ENCODE results near the gene TEC.

Gene TEC

GRCh38 chr4:48250343-48250742 is 19.3 kb downstream of the TEC start:
- no peak for TF ChIP-seq POLR2AphosphoS5 (IDR thresholded peaks at IDR 0.05; ENCODE audit: borderline replicate concordance, low read depth, low read length)
- no peak for TF ChIP-seq FOXP2 (optimal IDR thresholded peaks at IDR 0.05; ENCODE audit: control extremely low read depth, extremely low read length, insufficient read depth)
- no peak for TF ChIP-seq EZH2 (IDR thresholded peaks at IDR 0.05)
- no peak for DNase-seq (ENCODE audit: low read depth, low spot score)
- no peaks in the 10 kb centered on the region; the same call in 1 of the 2 replicates for H3K9me3 ChIP-seq (ENCODE audit: low read depth, low read length)

GRCh38 chr4:48249378-48249777 is 20.3 kb downstream of the TEC start:
- no peak overlapping the region for H3K9ac ChIP-seq (ENCODE audit: insufficient read length)
- H3K36me3 ChIP-seq (ENCODE audit: insufficient read depth, low read length) = no peaks in the 10 kb centered on the region
- DNase-seq (ENCODE audit: low read depth, low spot score) = no peak
- no peak for TF ChIP-seq EZH2 (IDR thresholded peaks at IDR 0.05)
- no peak for TF ChIP-seq POLR2AphosphoS5 (IDR thresholded peaks at IDR 0.05; ENCODE audit: borderline replicate concordance, low read depth, low read length)
- no peak for TF ChIP-seq FOXP2 (optimal IDR thresholded peaks at IDR 0.05; ENCODE audit: control extremely low read depth, extremely low read length, insufficient read depth)
- no peak overlapping the region for H3K4me3 ChIP-seq
- no peaks in the 10 kb centered on the region; the same call in 1 of the 2 replicates for H3K9me3 ChIP-seq (ENCODE audit: low read depth, low read length)
- H3K27ac ChIP-seq = no peak overlapping the region

More at GRCh38 chr4:48250343-48250742, 19.3 kb downstream of the TEC start:
- H3K27ac ChIP-seq = no peak overlapping the region
- H3K4me3 ChIP-seq = no peak overlapping the region
- no peaks in the 10 kb centered on the region for H3K36me3 ChIP-seq (ENCODE audit: insufficient read depth, low read length)
- no peak overlapping the region for H3K9ac ChIP-seq (ENCODE audit: insufficient read length)

GRCh38 chr4:48248559-48248953 is 21.1 kb downstream of the TEC start:
- H3K9ac ChIP-seq (ENCODE audit: insufficient read length) = no peak overlapping the region
- TF ChIP-seq EZH2 (IDR thresholded peaks at IDR 0.05) (no peak), POLR2AphosphoS5 (IDR thresholded peaks at IDR 0.05; ENCODE audit: borderline replicate concordance, low read depth, low read length) (no peak), FOXP2 (optimal IDR thresholded peaks at IDR 0.05; ENCODE audit: control extremely low read depth, extremely low read length, insufficient read depth) (no peak)

GRCh38 chr4:48247878-48248558 is 21.6 kb downstream of the TEC start:
- Histone ChIP-seq H3K27ac (no peak overlapping the region), H3K36me3 (ENCODE audit: insufficient read depth, low read length) (no peaks in the 10 kb centered on the region), H3K9me3 (ENCODE audit: low read depth, low read length) (no peaks in the 10 kb centered on the region; the same call in 1 of the 2 replicates), H3K4me3 (no peak overlapping the region), H3K9ac (ENCODE audit: insufficient read length) (no peak overlapping the region)
- no peak for DNase-seq (ENCODE audit: low read depth, low spot score)
- no peak for TF ChIP-seq POLR2AphosphoS5 (IDR thresholded peaks at IDR 0.05; ENCODE audit: borderline replicate concordance, low read depth, low read length)
- TF ChIP-seq EZH2 (IDR thresholded peaks at IDR 0.05) = no peak
- no peak for TF ChIP-seq FOXP2 (optimal IDR thresholded peaks at IDR 0.05; ENCODE audit: control extremely low read depth, extremely low read length, insufficient read depth)

More at GRCh38 chr4:48248559-48248953, 21.1 kb downstream of the TEC start:
- Histone ChIP-seq H3K9me3 (ENCODE audit: low read depth, low read length) (no peaks in the 10 kb centered on the region; the same call in 1 of the 2 replicates), H3K36me3 (ENCODE audit: insufficient read depth, low read length) (no peaks in the 10 kb centered on the region), H3K4me3 (no peak overlapping the region), H3K27ac (no peak overlapping the region)
- DNase-seq (ENCODE audit: low read depth, low spot score) = no peak

- Histone ChIP-seq H3K9ac (ENCODE audit: insufficient read length) (no peak overlapping the region), H3K4me3 (no peak overlapping the region), H3K9me3 (ENCODE audit: low read depth, low read length) (no peaks in the 10 kb centered on the region; the same call in 1 of the 2 replicates), H3K27ac (no peak overlapping the region), H3K36me3 (ENCODE audit: insufficient read depth, low read length) (no peaks in the 10 kb centered on the region)
- DNase-seq (ENCODE audit: low read depth, low spot score) = no peak
- no peak for TF ChIP-seq EZH2 (IDR thresholded peaks at IDR 0.05)
- TF ChIP-seq POLR2AphosphoS5 (IDR thresholded peaks at IDR 0.05; ENCODE audit: borderline replicate concordance, low read depth, low read length) = no peak
- no peak for TF ChIP-seq FOXP2 (optimal IDR thresholded peaks at IDR 0.05; ENCODE audit: control extremely low read depth, extremely low read length, insufficient read depth)
Observed at GRCh38 chr4:48247142-48247877, 22.3 kb downstream of the TEC start.

GRCh38 chr4:48244665-48245064 is 25.0 kb downstream of the TEC start:
- no peak overlapping the region for H3K4me3 ChIP-seq
- TF ChIP-seq POLR2AphosphoS5 (IDR thresholded peaks at IDR 0.05; ENCODE audit: borderline replicate concordance, low read depth, low read length) (no peak), FOXP2 (optimal IDR thresholded peaks at IDR 0.05; ENCODE audit: control extremely low read depth, extremely low read length, insufficient read depth) (no peak), EZH2 (IDR thresholded peaks at IDR 0.05) (no peak)

GRCh38 chr4:48243887-48244286 is 25.8 kb downstream of the TEC start:
- TF ChIP-seq POLR2AphosphoS5 (IDR thresholded peaks at IDR 0.05; ENCODE audit: borderline replicate concordance, low read depth, low read length) (no peak), FOXP2 (optimal IDR thresholded peaks at IDR 0.05; ENCODE audit: control extremely low read depth, extremely low read length, insufficient read depth) (no peak), EZH2 (IDR thresholded peaks at IDR 0.05) (no peak)
- Histone ChIP-seq H3K9ac (ENCODE audit: insufficient read length) (no peak overlapping the region), H3K4me3 (no peak overlapping the region), H3K27ac (no peak overlapping the region), H3K9me3 (ENCODE audit: low read depth, low read length) (no peaks in the 10 kb centered on the region; the same call in 1 of the 2 replicates), H3K36me3 (ENCODE audit: insufficient read depth, low read length) (no peaks in the 10 kb centered on the region)
- no peak for DNase-seq (ENCODE audit: low read depth, low spot score)

More at GRCh38 chr4:48244665-48245064, 25.0 kb downstream of the TEC start:
- no peaks in the 10 kb centered on the region; the same call in 1 of the 2 replicates for H3K9me3 ChIP-seq (ENCODE audit: low read depth, low read length)
- no peak for DNase-seq (ENCODE audit: low read depth, low spot score)
- no peak overlapping the region for H3K9ac ChIP-seq (ENCODE audit: insufficient read length)
- no peak overlapping the region for H3K27ac ChIP-seq
- H3K36me3 ChIP-seq (ENCODE audit: insufficient read depth, low read length) = no peaks in the 10 kb centered on the region

GRCh38 chr4:48243429-48243828 is 26.2 kb downstream of the TEC start:
- no peaks in the 10 kb centered on the region for H3K36me3 ChIP-seq (ENCODE audit: insufficient read depth, low read length)
- no peak for DNase-seq (ENCODE audit: low read depth, low spot score)
- TF ChIP-seq EZH2 (IDR thresholded peaks at IDR 0.05) (no peak), POLR2AphosphoS5 (IDR thresholded peaks at IDR 0.05; ENCODE audit: borderline replicate concordance, low read depth, low read length) (no peak), FOXP2 (optimal IDR thresholded peaks at IDR 0.05; ENCODE audit: control extremely low read depth, extremely low read length, insufficient read depth) (no peak)

More at GRCh38 chr4:48243429-48243828, 26.2 kb downstream of the TEC start:
- no peak overlapping the region for H3K4me3 ChIP-seq
- no peaks in the 10 kb centered on the region; the same call in 1 of the 2 replicates for H3K9me3 ChIP-seq (ENCODE audit: low read depth, low read length)
- H3K27ac ChIP-seq = no peak overlapping the region
- H3K9ac ChIP-seq (ENCODE audit: insufficient read length) = no peak overlapping the region
